ENCODE measurements around the gene RTKN.

GRCh38 chr2:74375838-74376237, 65.9 kb downstream of the RTKN start:
- TF ChIP-seq CTCF (conservative IDR thresholded peaks at IDR 0.05 in 1 of 2, IDR thresholded peaks at IDR 0.05 in 1 of 2; ENCODE audit: extremely low read depth in 1 of 2, insufficient read depth in 1 of 2, low read depth in 1 of 2, low read length in 2 of 2) (no peak), EZH2 (IDR thresholded peaks at IDR 0.05; ENCODE audit: borderline replicate concordance, low read length) (no peak)
